ENCODE data around the gene GDA. TPM values are rescaled to one million over a fixed set of nuclear protein-coding genes. Genes with fewer than 3 reads are reported as not detected.

Gene GDA
- total RNA-seq, 1 donor from 2014 or later: 0.85 TPM

GRCh38 chr9:72228282-72228681, 79.0 kb downstream of the GDA start:
- intact Hi-C loops (cut with micrococcal nuclease): no loop called here
- TF ChIP-seq, protein P1, sequence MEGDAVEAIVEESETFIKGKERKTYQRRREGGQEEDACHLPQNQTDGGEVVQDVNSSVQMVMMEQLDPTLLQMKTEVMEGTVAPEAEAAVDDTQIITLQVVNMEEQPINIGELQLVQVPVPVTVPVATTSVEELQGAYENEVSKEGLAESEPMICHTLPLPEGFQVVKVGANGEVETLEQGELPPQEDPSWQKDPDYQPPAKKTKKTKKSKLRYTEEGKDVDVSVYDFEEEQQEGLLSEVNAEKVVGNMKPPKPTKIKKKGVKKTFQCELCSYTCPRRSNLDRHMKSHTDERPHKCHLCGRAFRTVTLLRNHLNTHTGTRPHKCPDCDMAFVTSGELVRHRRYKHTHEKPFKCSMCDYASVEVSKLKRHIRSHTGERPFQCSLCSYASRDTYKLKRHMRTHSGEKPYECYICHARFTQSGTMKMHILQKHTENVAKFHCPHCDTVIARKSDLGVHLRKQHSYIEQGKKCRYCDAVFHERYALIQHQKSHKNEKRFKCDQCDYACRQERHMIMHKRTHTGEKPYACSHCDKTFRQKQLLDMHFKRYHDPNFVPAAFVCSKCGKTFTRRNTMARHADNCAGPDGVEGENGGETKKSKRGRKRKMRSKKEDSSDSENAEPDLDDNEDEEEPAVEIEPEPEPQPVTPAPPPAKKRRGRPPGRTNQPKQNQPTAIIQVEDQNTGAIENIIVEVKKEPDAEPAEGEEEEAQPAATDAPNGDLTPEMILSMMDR (IDR thresholded peaks at IDR 0.05; ENCODE audit: borderline replicate concordance): no peak
- Histone ChIP-seq H3K4me3 (no peak overlapping the region), H3K36me3 (no peaks in the 10 kb centered on the region), H3K4me1 (no peaks in the 10 kb centered on the region), H3K9me3 (replicated peaks) (no peaks in the 10 kb centered on the region), H3K27ac (replicated peaks) (no peak overlapping the region), H3K27me3 (ENCODE audit: low read depth) (no peaks in the 10 kb centered on the region)
- DNase-seq: no peak

DNA sequence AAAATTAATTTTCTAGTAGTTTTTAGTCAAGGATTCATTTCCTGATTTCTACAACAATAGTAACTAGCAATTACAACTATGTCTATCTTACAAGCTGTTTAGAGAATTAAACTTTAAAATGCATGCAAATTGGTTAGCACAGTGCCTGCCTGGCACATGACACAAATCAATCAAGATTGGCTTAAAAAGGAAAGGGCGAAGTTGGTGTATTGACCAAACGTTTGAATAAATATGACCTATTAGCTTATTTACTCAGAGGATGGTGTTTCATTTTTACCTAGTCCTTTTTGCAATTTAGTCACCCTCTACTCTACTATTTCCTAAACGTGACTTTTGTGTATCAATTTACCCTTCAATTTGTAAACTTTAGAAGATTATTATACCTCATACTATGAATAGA, 83.5 kb downstream of the GDA start:
- intact Hi-C loops (cut with micrococcal nuclease): no loop called here
- no peaks in the 10 kb centered on the region for H3K4me1 ChIP-seq
- no peak for DNase-seq
- H3K36me3 ChIP-seq: no peaks in the 10 kb centered on the region
- no peaks in the 10 kb centered on the region for H3K9me3 ChIP-seq (replicated peaks)
- no peaks in the 10 kb centered on the region for H3K27me3 ChIP-seq (ENCODE audit: low read depth)
- no peak overlapping the region for H3K4me3 ChIP-seq
- TF ChIP-seq, protein P1 (IDR thresholded peaks at IDR 0.05; ENCODE audit: borderline replicate concordance): no peak
- H3K27ac ChIP-seq (replicated peaks): no peak overlapping the region

DNA sequence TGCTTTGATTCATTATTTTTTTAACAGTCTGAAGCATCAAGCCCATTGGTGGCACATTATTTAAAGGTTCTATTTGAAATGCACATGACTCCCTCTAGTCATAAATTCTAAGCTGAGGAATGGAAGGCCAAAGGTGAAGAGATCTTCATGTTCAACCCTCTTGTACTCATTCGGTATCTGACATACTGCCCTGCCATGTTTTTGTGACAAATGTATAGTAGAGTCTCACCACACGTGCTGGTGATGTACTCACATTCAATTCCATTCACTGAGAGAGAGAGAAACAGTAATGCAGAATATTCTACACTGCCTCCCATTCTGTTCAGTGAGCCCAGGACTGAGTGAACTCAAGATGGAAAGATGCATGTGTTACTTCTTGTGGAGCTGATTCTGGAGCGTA, 98.3 kb downstream of the GDA start:
- intact Hi-C loops (cut with micrococcal nuclease): no loop called here
- no peak for DNase-seq
- TF ChIP-seq, protein P1 (IDR thresholded peaks at IDR 0.05; ENCODE audit: borderline replicate concordance): no peak
- peaks cover 12% of the 10 kb centered on the region for H3K27me3 ChIP-seq (ENCODE audit: low read depth)
- no peaks in the 10 kb centered on the region for H3K4me1 ChIP-seq
- no peak overlapping the region for H3K4me3 ChIP-seq
- no peaks in the 10 kb centered on the region for H3K9me3 ChIP-seq (replicated peaks)
- no peak overlapping the region for H3K27ac ChIP-seq (replicated peaks)
- no peaks in the 10 kb centered on the region for H3K36me3 ChIP-seq

- Histone ChIP-seq H3K4me3 (no peak overlapping the region), H3K36me3 (no peaks in the 10 kb centered on the region), H3K27ac (replicated peaks) (no peak overlapping the region), H3K4me1 (no peaks in the 10 kb centered on the region), H3K27me3 (ENCODE audit: low read depth) (peaks cover 15% of the 10 kb centered on the region), H3K9me3 (replicated peaks) (no peaks in the 10 kb centered on the region)
- no peak for DNase-seq
- TF ChIP-seq, protein P1 (IDR thresholded peaks at IDR 0.05; ENCODE audit: borderline replicate concordance): no peak
- intact Hi-C loops (cut with micrococcal nuclease): no loop called here
Observed at GRCh38 chr9:72251589-72251988, 102.3 kb downstream of the GDA start.

- Histone ChIP-seq H3K27me3 (ENCODE audit: low read depth) (peaks cover 44% of the 10 kb centered on the region), H3K4me1 (no peaks in the 10 kb centered on the region), H3K36me3 (no peaks in the 10 kb centered on the region), H3K27ac (replicated peaks) (no peak overlapping the region), H3K4me3 (no peak overlapping the region), H3K9me3 (replicated peaks) (no peaks in the 10 kb centered on the region)
- no peak for DNase-seq
- TF ChIP-seq, protein P1 (IDR thresholded peaks at IDR 0.05; ENCODE audit: borderline replicate concordance): no peak
- intact Hi-C loops (cut with micrococcal nuclease): no loop called here
Observed at GRCh38 chr9:72254901-72255545, 105.8 kb downstream of the GDA start.

Data from left ventricle myocardium inferior (tissue), 1 donor.